Activated CD4-positive, alpha-beta T cell treated with anti-CD3 and anti-CD28 coated beads, Interleukin-2, amount 50 U/mL, for 24 hours (primary cell): ENCODE results near the gene PEX11G.

Source experiments
- DNase-seq, 2 donors: peaks; one replicate each; pipeline ENCODE4 v3.0.0-alpha.2; 2020; ENCODE audit warnings: low read depth in 1 of 2, low spot score in 1 of 2

Gene PEX11G

DNA sequence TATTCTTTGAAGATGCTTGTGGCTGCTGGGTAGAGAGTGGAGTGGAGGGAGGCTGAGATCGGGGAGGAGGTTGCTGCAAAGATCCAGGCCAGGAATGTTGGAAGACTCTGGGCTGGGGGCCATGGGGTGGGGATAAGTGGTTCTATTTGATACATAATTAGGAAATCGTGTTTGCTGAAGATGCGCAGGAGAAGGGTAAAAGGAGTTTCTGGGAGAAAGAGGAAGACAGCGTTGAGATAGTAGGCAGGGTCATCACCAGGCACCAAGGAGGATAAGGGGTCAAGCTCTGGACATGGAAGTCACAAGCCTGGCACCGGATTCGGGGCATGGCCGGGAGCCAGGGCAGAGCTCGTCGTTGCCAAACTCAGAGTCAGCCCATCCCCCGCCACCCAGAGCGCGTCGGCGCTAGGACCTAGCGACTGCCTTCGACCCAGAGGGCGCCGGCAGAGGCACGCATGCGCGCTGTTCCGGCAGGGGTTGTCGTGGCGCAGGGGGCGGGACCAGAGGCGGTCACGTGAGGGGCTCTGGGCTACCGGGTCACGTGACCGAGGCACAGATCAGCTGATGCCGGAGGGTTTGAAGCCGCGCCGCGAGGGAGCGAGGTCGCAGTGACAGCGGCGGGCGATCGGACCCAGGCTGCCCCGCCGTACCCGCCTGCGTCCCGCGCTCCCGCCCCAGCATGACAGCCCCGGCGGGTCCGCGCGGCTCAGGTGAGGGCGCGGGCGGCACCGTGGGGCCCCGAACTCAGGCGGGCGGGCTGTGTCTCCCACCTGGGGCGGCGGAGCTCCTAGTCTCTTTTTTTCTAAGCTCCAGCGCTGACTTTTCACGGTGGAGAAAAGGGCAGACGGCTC is 33.5 kb upstream of the PEX11G start, which contains the start of gene MCOLN1:
MCOLN1 (plus strand) TSS at position 553 of the 851 bp plus-strand sequence; CDS start at position 680, 127 bp downstream.
- DNase-seq = peak; percentile 98 to 99

DNA sequence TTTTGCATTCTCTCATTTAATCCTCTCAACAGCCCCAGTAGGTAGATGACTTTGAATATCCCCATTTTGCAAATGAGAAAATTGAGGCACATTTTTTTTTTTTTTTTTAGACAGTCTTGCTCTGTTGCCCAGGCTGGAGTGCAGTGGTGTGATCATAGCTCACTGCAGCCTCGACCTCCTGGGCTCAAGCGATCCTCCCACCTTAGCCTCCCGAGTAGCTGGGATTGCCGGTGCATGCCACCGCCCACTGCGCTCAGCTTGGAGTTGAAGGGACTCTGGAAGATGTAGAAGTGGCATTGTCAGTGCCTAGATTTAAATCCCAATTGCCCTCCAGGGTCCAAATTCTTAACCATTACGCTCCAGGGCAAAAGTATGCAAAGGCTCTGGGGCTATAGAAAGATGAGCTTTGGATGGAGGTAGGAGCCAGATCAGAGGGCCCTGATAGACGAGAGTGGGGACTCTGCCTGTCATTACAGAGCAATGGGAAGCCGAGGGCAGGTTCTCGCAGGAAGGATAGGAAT is 32.8 kb upstream of the PEX11G start:
- DNase-seq = no peak

- DNase-seq = no peak
Measured at GRCh38 chr19:7520131-7521051, 31.6 kb upstream of the PEX11G start.

DNA sequence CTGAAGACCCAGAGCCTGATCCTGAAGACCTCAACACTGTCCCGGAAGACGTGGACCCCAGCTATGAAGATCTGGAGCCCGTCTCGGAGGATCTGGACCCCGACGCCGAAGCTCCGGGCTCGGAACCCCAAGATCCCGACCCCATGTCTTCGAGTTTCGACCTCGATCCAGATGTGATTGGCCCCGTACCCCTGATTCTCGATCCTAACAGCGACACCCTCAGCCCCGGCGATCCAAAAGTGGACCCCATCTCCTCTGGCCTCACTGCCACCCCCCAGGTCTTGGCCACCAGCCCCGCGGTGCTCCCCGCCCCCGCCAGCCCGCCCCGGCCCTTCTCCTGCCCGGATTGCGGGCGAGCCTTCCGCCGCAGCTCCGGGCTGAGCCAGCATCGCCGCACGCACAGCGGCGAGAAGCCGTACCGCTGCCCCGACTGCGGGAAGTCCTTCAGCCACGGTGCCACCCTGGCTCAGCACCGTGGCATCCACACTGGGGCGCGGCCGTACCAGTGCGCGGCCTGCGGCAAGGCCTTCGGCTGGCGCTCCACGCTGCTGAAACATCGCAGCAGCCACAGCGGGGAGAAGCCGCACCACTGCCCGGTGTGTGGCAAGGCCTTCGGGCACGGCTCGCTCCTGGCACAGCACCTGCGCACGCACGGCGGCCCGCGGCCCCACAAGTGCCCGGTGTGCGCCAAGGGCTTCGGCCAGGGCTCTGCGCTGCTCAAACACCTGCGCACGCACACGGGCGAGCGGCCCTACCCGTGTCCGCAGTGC is 30.7 kb upstream of the PEX11G start:
- no peak for DNase-seq

DNA sequence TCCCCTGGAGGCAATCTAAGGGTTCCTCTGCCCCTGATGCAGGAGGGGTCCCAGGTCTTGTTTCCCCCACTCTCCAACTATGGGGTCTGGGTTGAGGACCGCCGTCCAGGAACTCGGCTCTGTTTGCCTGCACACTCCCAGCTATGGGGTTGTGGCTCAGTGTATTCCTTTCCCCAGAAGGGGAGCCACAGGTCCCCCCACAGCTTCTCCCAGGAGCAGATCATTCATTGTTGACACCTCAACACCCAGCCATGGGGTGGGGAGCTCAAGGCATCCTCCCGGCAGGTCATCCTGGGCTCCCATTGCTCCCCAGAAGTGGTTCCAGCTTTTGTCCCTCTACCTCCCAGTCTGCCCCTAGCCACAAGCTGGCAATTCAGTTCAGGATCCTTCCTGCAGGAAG is 28.0 kb upstream of the PEX11G start:
- DNase-seq = no peak

DNA sequence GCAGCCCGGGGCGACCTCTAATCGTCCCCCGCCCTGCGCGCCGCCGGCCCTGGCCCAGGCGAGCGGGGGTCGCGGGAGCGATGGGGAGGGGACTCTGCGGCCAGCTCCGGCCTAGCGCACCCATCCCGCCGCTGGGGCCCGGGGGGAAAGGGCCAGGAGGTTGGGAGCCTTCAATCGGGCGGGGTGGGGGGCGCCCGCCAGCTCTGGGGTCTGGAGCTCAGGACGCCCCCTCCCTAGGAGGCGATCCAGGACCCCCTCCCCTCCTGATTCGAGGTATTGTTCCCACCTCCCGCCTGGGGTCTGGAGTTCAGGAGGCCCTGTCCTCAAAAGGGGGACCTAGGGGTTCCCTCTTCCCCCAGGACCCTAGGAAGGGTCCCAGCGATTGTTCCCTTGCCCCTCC is 27.5 kb upstream of the PEX11G start:
- no peak for DNase-seq

GRCh38 chr19:7515645-7516151 is 26.9 kb upstream of the PEX11G start, which contains the start of gene ZNF358:
ZNF358 (plus strand) TSS chr19:7516103; CDS start chr19:7519243, 3,140 bp downstream.
- DNase-seq = no peak

GRCh38 chr19:7515110-7515644 is 26.3 kb upstream of the PEX11G start:
- DNase-seq = no peak

GRCh38 chr19:7513809-7514642 is 25.2 kb upstream of the PEX11G start:
- no peak for DNase-seq

- no peak for DNase-seq
Measured at GRCh38 chr19:7512400-7512851, 23.6 kb upstream of the PEX11G start.

GRCh38 chr19:7509625-7510024 is 20.8 kb upstream of the PEX11G start:
- no peak for DNase-seq

- DNase-seq = no peak
Measured at GRCh38 chr19:7507884-7508283, 19.0 kb upstream of the PEX11G start.

DNA sequence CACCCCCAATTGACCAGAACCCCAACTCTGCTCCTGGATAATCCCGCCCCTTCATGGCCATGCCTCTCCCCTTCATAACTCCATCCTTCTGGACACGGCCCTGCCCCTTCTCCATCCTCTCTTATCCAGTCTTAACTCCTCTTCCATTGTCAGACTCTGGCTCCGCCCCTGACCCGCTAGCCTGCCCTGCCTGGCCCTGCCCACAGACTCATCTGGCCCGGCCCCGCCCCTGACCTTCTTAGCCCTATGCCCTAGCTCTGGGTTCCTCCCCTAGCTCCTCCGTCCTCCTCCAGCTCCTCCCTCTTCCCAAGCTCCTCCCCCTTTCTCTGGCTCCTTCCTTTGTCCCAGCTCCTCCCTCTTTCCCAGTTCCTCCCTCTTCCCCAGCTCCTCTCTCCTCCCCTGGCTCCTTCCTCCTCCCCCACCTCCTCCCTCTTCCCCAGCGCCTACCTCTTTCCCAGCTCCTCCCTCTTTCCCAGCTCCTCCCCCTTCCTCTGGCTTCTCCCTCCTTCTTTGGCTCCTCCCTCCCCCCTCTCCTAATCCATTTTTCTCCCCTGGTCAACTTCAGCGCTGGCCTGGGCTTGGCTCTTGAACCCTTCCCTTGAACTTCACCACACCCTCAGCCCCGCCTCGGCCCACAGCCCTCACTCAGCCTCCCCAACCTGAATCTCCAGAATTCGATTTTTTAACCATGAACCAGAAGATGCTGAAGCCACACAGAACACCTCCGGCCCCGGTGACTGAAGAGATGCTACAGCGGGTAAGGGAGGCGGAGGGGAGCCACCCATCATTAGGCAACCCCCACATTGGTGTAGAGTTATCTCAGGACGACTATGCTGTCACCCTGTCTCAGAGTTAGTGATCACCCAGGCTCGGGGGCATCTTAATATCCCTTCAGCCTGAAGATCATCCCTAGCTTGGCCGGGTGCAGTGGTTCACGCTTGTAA is 17.8 kb upstream of the PEX11G start:
- no peak for DNase-seq

DNA sequence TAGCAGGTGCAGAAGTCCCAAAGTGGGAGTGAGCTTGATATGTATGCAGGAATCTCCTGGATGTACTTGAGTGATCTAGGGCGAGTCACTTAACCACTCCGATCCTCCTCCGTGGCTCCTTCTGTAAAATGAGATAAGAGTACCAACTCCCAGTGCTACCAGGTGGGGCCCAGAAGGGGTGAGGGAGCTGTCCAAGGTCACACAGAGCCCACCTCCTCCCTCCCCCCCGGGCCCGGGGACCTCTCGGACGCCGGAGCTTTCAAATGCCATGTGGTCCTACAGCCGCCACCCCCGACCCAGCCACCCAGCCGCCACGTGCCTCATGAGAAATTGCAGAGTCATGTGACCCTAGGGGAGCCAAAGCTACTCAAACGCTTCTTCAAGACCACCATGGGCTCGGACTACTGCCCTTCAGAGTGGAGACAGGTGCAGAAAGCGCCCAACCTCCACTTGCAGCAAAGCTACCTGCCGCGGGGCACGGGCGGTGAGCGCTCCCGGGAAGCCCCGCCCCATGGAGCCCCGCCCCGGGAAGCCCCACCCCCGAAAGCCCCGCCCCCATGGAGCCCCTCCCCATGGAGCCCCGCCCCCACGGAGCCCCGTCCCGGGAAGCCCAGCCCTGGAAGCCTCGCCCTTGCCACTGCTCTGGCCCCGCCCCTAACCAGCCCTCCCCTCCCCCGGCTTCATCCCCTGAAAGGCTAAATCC is 17.0 kb upstream of the PEX11G start:
- DNase-seq = no peak

- no peak for DNase-seq
Measured at GRCh38 chr19:7505288-7505681, 16.4 kb upstream of the PEX11G start.

GRCh38 chr19:7504684-7505083 is 15.8 kb upstream of the PEX11G start:
- no peak for DNase-seq

DNA sequence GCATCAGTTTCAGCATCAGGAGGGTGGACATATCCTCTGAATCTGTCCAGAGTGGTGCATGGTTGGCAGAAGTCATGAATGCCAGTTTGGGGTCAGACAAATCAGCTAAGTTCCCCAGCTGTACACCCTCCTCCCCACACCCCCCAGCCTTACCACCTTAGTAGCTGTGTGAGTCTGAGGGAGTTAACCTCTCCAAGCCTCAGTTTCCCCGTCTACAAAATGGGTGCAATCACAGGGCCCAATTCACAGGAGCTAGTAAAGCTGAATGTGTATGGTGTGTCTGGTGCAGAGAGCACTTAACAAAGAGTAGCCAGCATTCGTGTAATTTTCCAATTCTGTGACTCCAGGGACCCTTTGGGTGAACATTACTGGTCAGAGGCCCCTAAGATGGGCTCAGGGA is 13.7 kb upstream of the PEX11G start:
- no peak for DNase-seq
